A549 (cell line): ENCODE data around the gene XPO6.

Source experiments
- ELK1 ChIP-seq: fragments of 150-350 bp; IDR thresholded peaks from 2 replicates; pipeline ENCODE4 v1.6.1; 2014; ENCODE audit warnings: low read depth, mild to moderate bottlenecking, low read length
- EP300 ChIP-seq, 2 experiments: fragments of >200 bp; sonication (Bioruptor Twin); formaldehyde crosslinking; IDR thresholded peaks; 2 replicates in 1 of 2; 3 replicates in 1 of 2; pipeline ENCODE4 v1.6.1; 2016 to 2017
- JUNB ChIP-seq: fragments of >200 bp; sonication (Bioruptor Twin); formaldehyde crosslinking; IDR thresholded peaks from 2 replicates; pipeline ENCODE4 v1.6.1; 2016
- MAFK ChIP-seq: fragments of 450-650 bp; IDR thresholded peaks from 2 replicates; pipeline ENCODE4 v1.6.1; 2014; ENCODE audit not compliant: partially characterized antibody
- POLR2A ChIP-seq: IDR thresholded peaks from 2 replicates; pipeline ENCODE4 v1.6.1; 2012; ENCODE audit warnings: mild to moderate bottlenecking, low read length
- USF2 ChIP-seq: fragments of 450-650 bp; IDR thresholded peaks from 2 replicates; pipeline ENCODE4 v1.6.1; 2014; ENCODE audit warnings: antibody characterized with exemption
- TF ChIP-seq, protein P1 (sequence below): fragments of 200-600 bp; sonication (generic); IDR thresholded peaks from 2 replicates; pipeline ENCODE4 v1.6.1; 2016; ENCODE audit warnings: antibody characterized with exemption, mild to moderate bottlenecking, moderate library complexity
- TF ChIP-seq, protein P2 (sequence below): fragments of >200 bp; sonication (Bioruptor Twin); formaldehyde crosslinking; IDR thresholded peaks from 3 replicates; pipeline ENCODE4 v1.5.1; 2016

DNA sequence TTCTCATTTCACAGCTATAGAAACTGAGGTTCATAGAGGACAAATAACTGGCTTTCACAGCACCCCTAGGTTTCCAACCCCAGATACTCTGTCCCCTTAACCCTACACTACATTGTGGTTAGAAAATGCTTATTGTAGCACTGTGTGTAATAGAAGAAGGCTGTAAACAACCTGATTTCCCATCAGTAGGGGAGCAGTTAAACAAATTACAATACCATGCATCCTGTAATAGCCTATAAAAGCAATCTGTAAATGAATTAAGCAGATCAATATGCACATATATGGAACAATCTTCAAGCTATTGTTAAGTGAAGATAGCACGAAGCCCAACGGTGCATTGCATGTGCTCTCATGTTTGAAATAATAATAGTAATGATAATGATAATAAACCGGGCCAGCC, 39.2 kb upstream of the XPO6 start:
- TF ChIP-seq POLR2A (no peak), EP300 (IDR thresholded peaks at IDR 0.05) (no peak), USF2 (no peak), ELK1 (no peak), MAFK (no peak), JUNB (no peak)
- TF ChIP-seq, protein P1, sequence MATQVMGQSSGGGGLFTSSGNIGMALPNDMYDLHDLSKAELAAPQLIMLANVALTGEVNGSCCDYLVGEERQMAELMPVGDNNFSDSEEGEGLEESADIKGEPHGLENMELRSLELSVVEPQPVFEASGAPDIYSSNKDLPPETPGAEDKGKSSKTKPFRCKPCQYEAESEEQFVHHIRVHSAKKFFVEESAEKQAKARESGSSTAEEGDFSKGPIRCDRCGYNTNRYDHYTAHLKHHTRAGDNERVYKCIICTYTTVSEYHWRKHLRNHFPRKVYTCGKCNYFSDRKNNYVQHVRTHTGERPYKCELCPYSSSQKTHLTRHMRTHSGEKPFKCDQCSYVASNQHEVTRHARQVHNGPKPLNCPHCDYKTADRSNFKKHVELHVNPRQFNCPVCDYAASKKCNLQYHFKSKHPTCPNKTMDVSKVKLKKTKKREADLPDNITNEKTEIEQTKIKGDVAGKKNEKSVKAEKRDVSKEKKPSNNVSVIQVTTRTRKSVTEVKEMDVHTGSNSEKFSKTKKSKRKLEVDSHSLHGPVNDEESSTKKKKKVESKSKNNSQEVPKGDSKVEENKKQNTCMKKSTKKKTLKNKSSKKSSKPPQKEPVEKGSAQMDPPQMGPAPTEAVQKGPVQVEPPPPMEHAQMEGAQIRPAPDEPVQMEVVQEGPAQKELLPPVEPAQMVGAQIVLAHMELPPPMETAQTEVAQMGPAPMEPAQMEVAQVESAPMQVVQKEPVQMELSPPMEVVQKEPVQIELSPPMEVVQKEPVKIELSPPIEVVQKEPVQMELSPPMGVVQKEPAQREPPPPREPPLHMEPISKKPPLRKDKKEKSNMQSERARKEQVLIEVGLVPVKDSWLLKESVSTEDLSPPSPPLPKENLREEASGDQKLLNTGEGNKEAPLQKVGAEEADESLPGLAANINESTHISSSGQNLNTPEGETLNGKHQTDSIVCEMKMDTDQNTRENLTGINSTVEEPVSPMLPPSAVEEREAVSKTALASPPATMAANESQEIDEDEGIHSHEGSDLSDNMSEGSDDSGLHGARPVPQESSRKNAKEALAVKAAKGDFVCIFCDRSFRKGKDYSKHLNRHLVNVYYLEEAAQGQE, result no peak
- TF ChIP-seq, protein P2, sequence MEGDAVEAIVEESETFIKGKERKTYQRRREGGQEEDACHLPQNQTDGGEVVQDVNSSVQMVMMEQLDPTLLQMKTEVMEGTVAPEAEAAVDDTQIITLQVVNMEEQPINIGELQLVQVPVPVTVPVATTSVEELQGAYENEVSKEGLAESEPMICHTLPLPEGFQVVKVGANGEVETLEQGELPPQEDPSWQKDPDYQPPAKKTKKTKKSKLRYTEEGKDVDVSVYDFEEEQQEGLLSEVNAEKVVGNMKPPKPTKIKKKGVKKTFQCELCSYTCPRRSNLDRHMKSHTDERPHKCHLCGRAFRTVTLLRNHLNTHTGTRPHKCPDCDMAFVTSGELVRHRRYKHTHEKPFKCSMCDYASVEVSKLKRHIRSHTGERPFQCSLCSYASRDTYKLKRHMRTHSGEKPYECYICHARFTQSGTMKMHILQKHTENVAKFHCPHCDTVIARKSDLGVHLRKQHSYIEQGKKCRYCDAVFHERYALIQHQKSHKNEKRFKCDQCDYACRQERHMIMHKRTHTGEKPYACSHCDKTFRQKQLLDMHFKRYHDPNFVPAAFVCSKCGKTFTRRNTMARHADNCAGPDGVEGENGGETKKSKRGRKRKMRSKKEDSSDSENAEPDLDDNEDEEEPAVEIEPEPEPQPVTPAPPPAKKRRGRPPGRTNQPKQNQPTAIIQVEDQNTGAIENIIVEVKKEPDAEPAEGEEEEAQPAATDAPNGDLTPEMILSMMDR, result no peak
